A673 (cell line): Measurements from ENCODE around the gene PAX4. TPM values are rescaled to one million over a fixed set of nuclear protein-coding genes. Genes with fewer than 3 reads are reported as not detected.

Source experiments
- BruUV-seq: library from RNA; stranded (reverse); fragments of 400-500 nt; replicated peaks from 2 replicates; lab custom pipeline; 2021; lab: Mats Ljungman, UMichigan
- CTCF ChIA-PET: fragments of 300-600 bp; sonication (Branson Sonifier 250); formaldehyde crosslinking; loops from one replicate; lab custom pipeline; 2022; ENCODE audit warnings: antibody characterized with exemption; lab: Charles Lee
- POLR2A ChIA-PET: fragments of 300-600 bp; sonication (Branson Sonifier 250); formaldehyde crosslinking; loops from one replicate; lab custom pipeline; 2022; ENCODE audit warnings: antibody characterized with exemption; ENCODE audit not compliant: low non-redundant PET; lab: Charles Lee
- DNase-seq: peaks from one replicate; pipeline ENCODE4 v3.0.0-alpha.2; 2015; ENCODE audit warnings: low spot score
- H3K27ac ChIP-seq: fragments of 200-600 bp; sonication (generic); 2 replicates; pipeline ENCODE4 v1.5.1; 2016; ENCODE audit warnings: mixed run types, low read depth, mild to moderate bottlenecking, mixed read lengths, antibody characterized with exemption, low read length; ENCODE audit not compliant: poor library complexity, severe bottlenecking
- H3K27me3 ChIP-seq: fragments of 200-600 bp; sonication (generic); replicated peaks from 2 replicates; pipeline ENCODE4 v1.6.1; 2017; ENCODE audit warnings: mixed run types, low read depth, mild to moderate bottlenecking, mixed read lengths, antibody characterized with exemption, low read length; ENCODE audit not compliant: insufficient read depth, poor library complexity
- H3K36me3 ChIP-seq: fragments of 200-600 bp; sonication (generic); 2 replicates; pipeline ENCODE4 v1.6.1; 2016; ENCODE audit warnings: mixed run types, mild to moderate bottlenecking, mixed read lengths, antibody characterized with exemption, low read length; ENCODE audit not compliant: insufficient read depth, poor library complexity, severe bottlenecking
- H3K4me1 ChIP-seq: fragments of 200-600 bp; sonication (generic); 2 replicates; pipeline ENCODE4 v1.6.1; 2017; ENCODE audit warnings: mixed run types, mild to moderate bottlenecking, mixed read lengths, antibody characterized with exemption, low read length; ENCODE audit not compliant: insufficient read depth, poor library complexity, severe bottlenecking
- H3K4me3 ChIP-seq: fragments of 200-600 bp; sonication (generic); 2 replicates; pipeline ENCODE4 v1.5.1; 2016; ENCODE audit warnings: low read depth, mixed run types, mild to moderate bottlenecking, mixed read lengths, low read length; ENCODE audit not compliant: poor library complexity, severe bottlenecking
- H3K9me3 ChIP-seq: fragments of 200-600 bp; sonication (generic); 2 replicates; pipeline ENCODE4 v1.6.1; 2016; ENCODE audit warnings: mixed run types, low read depth, mild to moderate bottlenecking, mixed read lengths, antibody characterized with exemption, low read length; ENCODE audit not compliant: poor library complexity, severe bottlenecking
- CTCF ChIP-seq: fragments of 300-800, 200-600 bp; sonication (generic); conservative IDR thresholded peaks from 2 replicates; pipeline ENCODE4 v1.5.1; 2017; ENCODE audit warnings: low read depth, mild to moderate bottlenecking, antibody characterized with exemption, low read length, moderate library complexity, mixed read lengths
- EZH2 ChIP-seq: fragments of 200-600 bp; sonication (generic); IDR thresholded peaks from 2 replicates; pipeline ENCODE4 v1.6.1; 2017; ENCODE audit warnings: borderline replicate concordance, low read depth, mild to moderate bottlenecking, mixed read lengths, antibody characterized with exemption, low read length; ENCODE audit not compliant: poor library complexity, severe bottlenecking
- intact Hi-C: fragments of 100-400 bp; cut with micrococcal nuclease; formaldehyde crosslinking; loops from one replicate; pipeline ENCODE4 v1.10.0; 2022; ENCODE audit not compliant: unreplicated experiment
- total RNA-seq: library from RNA; stranded (reverse); gene quantifications from 2 replicates; pipeline ENCODE4 v1.2.3, GENCODE V29; 2021

Gene PAX4
- total RNA-seq, 1 experiment from 2014 or later: not detected

- no peak for DNase-seq
- ChIA-PET POLR2A (no interaction called here), CTCF (no interaction called here)
- H3K9me3 ChIP-seq: no peaks in the 10 kb centered on the region
- no peak overlapping the region for H3K27ac ChIP-seq
- no peaks in the 10 kb centered on the region for H3K27me3 ChIP-seq
- BruUV-seq: no TSS peak
- H3K36me3 ChIP-seq: no peaks in the 10 kb centered on the region
- peaks cover 9% of the 10 kb centered on the region for H3K4me1 ChIP-seq
- TF ChIP-seq EZH2: no peak
- no peak for TF ChIP-seq CTCF
- no peak overlapping the region for H3K4me3 ChIP-seq
- intact Hi-C loops: no loop called here
These were observed 31.0 kb upstream of the PAX4 start for GRCh38 chr7:127648986-127649385.

- DNase-seq: no peak
- no peaks in the 10 kb centered on the region for H3K9me3 ChIP-seq
- POLR2A ChIA-PET: interaction anchor here (0.6 kb wide), 2 partner anchors 37 to 144 kb away, joined by 3 read pairs; no protein-coding TSS in a partner anchor
- no peaks in the 10 kb centered on the region for H3K27me3 ChIP-seq
- BruUV-seq: no TSS peak
- H3K36me3 ChIP-seq: no peaks in the 10 kb centered on the region
- intact Hi-C loops: no loop called here
- H3K4me3 ChIP-seq: no peak overlapping the region
- no peak overlapping the region for H3K27ac ChIP-seq
- no peaks in the 10 kb centered on the region for H3K4me1 ChIP-seq
- TF ChIP-seq CTCF (no peak), EZH2 (no peak)
- CTCF ChIA-PET: no interaction called here
These were observed 29.7 kb upstream of the PAX4 start for GRCh38 chr7:127647636-127648035.

- Histone ChIP-seq H3K36me3 (no peaks in the 10 kb centered on the region), H3K4me3 (no peak overlapping the region), H3K27me3 (no peaks in the 10 kb centered on the region), H3K9me3 (no peaks in the 10 kb centered on the region), H3K4me1 (no peaks in the 10 kb centered on the region), H3K27ac (no peak overlapping the region)
- BruUV-seq: no TSS peak
- intact Hi-C loops: no loop called here
- ChIA-PET POLR2A (no interaction called here), CTCF (no interaction called here)
- DNase-seq: no peak
- TF ChIP-seq EZH2: no peak
- TF ChIP-seq CTCF: no peak
These were observed 26.5 kb upstream of the PAX4 start for GRCh38 chr7:127644484-127644883.
